NT2/D1 (cell line): ENCODE data around the gene ITPRIP.

Source experiments
- SUZ12 ChIP-seq: IDR thresholded peaks from 2 replicates; pipeline ENCODE4 v1.6.1; 2011; ENCODE audit not compliant: insufficient read length, insufficient read depth; ENCODE audit errors: extremely low read depth
- ZNF274 ChIP-seq: IDR thresholded peaks from 2 replicates; pipeline ENCODE4 v1.6.1; 2011; ENCODE audit warnings: mild to moderate bottlenecking, low read depth, low read length

DNA sequence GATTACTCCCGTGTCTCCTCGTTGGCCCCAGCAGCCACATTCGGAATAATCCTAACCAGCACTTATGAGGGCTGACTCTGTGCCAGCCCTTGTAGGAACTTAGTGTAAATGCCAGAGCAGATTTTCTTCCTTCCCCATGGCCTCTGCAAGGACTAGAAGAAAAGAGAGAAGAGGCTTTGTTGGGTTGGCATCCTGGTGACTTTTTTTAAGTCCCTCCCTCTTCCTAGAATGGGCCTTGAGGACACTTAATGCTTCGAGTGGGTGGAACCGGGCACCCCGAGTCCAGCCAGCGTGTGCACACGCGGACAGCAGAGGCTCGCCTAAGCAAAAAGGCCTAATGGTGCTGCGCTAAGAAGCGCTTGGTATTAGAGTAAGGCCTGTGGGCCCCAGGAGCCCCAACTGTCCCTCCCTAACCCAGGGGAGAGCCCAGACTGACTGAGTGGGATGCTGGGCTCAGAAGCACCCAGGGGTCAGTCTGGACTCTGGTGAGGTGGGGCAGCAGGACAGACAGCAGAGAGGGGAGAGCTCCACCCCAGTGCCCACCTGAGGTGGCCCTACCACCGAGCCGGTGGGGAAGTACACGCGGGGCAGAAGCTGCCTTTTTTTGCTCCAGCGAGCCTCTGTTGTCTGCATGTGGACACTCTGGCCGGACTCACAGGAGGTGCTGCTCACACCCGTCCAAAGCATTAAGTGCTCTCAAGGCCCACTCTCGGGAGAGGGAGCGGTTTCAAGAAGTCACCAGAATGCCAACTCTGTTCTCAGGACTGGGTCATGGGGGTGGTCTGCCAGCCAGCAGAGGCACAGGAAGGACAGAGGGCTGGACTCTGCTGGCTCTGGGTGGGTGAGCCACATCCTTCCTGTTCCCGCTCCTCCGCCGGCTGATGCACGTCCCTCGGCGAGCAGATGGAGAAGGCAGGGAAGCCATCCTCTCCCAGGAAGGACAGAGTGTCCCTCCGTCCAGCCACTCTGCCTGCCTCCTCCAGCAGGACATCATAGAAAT lies 12.5 kb downstream of the ITPRIP start:
- no peak for TF ChIP-seq ZNF274
- TF ChIP-seq SUZ12: no peak
